Erythroblast (primary cell): ENCODE results near the gene MUC4.

Experiments
- GATA1 ChIP-seq: IDR thresholded peaks from 2 replicates; pipeline ENCODE4 v1.6.1; 2011; ENCODE audit warnings: low read depth, mild to moderate bottlenecking, control low read depth, low read length, moderate library complexity
- POLR2A ChIP-seq: IDR thresholded peaks from 2 replicates; pipeline ENCODE4 v1.6.1; 2011; ENCODE audit warnings: mild to moderate bottlenecking, low read length

- TF ChIP-seq POLR2A (no peak), GATA1 (no peak)
Measured at GRCh38 chr3:195711813-195712534, 99.8 kb downstream of the MUC4 start.
